A549 (cell line): ENCODE data around the gene STX16. TPM values are rescaled to one million over a fixed set of nuclear protein-coding genes. Genes with fewer than 3 reads are reported as not detected.

Source experiments
- ATAC-seq, 2 experiments: fragments of 200-7000 bp in 1 of 2; fragments of >200 bp in 1 of 2; cut with Nextera tagmentation in 1 of 2; cut with Tn5 transposase in 1 of 2; 3 replicates each; pipeline versions ENCODE4 v1.8.0 to v1.9.1; 2018 to 2020; ENCODE audit warnings: mild to moderate bottlenecking in 1 of 2, moderate library complexity in 1 of 2
- CTCF ChIA-PET: fragments of 300-600 bp; sonication (Branson Sonifier 250); formaldehyde crosslinking; extraction: SDS; loops from one replicate; lab custom pipeline; 2021; ENCODE audit warnings: antibody characterized with exemption, inconsistent platforms; lab: Yijun Ruan, JAX
- POLR2A ChIA-PET: fragments of 350-600 bp; formaldehyde crosslinking; extraction: SDS; loops from one replicate; lab custom pipeline; 2021; ENCODE audit warnings: antibody characterized with exemption, inconsistent platforms; lab: Yijun Ruan, JAX
- DNase-seq, 2 experiments: peaks; one replicate each; pipeline versions ENCODE4 v3.0.0 to v3.0.0-alpha.2; 2011 to 2016; ENCODE audit warnings: low read depth in 1 of 2, low spot score in 1 of 2
- FAIRE-seq: peaks from 2 replicates; lab custom pipeline; 2011; peaks lifted over from hg19 to GRCh38; lab: Jason Lieb, UNC
- H3K27ac ChIP-seq, 2 experiments: fragments of >200 bp; sonication (Bioruptor Twin); formaldehyde crosslinking; 3 replicates each; pipeline ENCODE4 v1.5.1; 2016 to 2017
- H3K4me1 ChIP-seq: fragments of >200 bp; sonication (Bioruptor Twin); formaldehyde crosslinking; 3 replicates; pipeline ENCODE4 v1.6.1; 2016
- H3K4me2 ChIP-seq: fragments of >200 bp; sonication (Bioruptor Twin); formaldehyde crosslinking; 3 replicates; pipeline ENCODE4 v1.6.1; 2016
- H3K4me3 ChIP-seq: fragments of >200 bp; sonication (Bioruptor Twin); formaldehyde crosslinking; 3 replicates; pipeline ENCODE4 v1.5.1; 2016
- H3K9me3 ChIP-seq: fragments of >200 bp; sonication (Bioruptor Twin); formaldehyde crosslinking; 3 replicates; pipeline ENCODE4 v1.6.1; 2016
- CBX8 ChIP-seq: fragments of 200-600 bp; sonication (generic); IDR thresholded peaks from 2 replicates; pipeline ENCODE4 v1.6.1; 2016
- CEBPB ChIP-seq, 2 experiments: fragments of >200 bp in 1 of 2; sonication (Bioruptor Twin) in 1 of 2; formaldehyde crosslinking in 1 of 2; IDR thresholded peaks; 2 replicates each; pipeline ENCODE4 v1.6.1; 2012 to 2016
- EP300 ChIP-seq, 2 experiments: fragments of >200 bp; sonication (Bioruptor Twin); formaldehyde crosslinking; IDR thresholded peaks; 2 replicates in 1 of 2; 3 replicates in 1 of 2; pipeline ENCODE4 v1.6.1; 2016 to 2017
- GATA3 ChIP-seq: IDR thresholded peaks from 2 replicates; pipeline ENCODE4 v1.6.1; 2012; ENCODE audit warnings: borderline replicate concordance
- HOXA7 ChIP-seq: fragments of 250-450 bp; sonication (Bioruptor Pico); IDR thresholded peaks from 2 replicates; pipeline ENCODE4 v1.5.0; 2020; ENCODE audit warnings: mild to moderate bottlenecking, moderate library complexity
- JUNB ChIP-seq: fragments of >200 bp; sonication (Bioruptor Twin); formaldehyde crosslinking; IDR thresholded peaks from 2 replicates; pipeline ENCODE4 v1.6.1; 2016
- MAZ ChIP-seq: fragments of 150-350 bp; IDR thresholded peaks from 2 replicates; pipeline ENCODE4 v1.6.1; 2014; ENCODE audit warnings: antibody characterized with exemption, low read depth, low read length, borderline replicate concordance
- MYC ChIP-seq: IDR thresholded peaks from 2 replicates; pipeline ENCODE4 v1.6.1; 2012; ENCODE audit warnings: mild to moderate bottlenecking, inconsistent platforms, low read length, improper control_type of control experiment, borderline replicate concordance
- NPAS2 ChIP-seq: fragments of 250-450 bp; sonication (Bioruptor Pico); IDR thresholded peaks from 2 replicates; pipeline ENCODE4 v1.8.0; 2022; ENCODE audit warnings: mild to moderate bottlenecking, moderate library complexity, borderline replicate concordance
- PHF8 ChIP-seq: fragments of 200-600 bp; sonication (generic); IDR thresholded peaks from 2 replicates; pipeline ENCODE4 v1.6.1; 2016; ENCODE audit warnings: low read depth, mild to moderate bottlenecking, antibody characterized with exemption, moderate library complexity, borderline replicate concordance
- RARB ChIP-seq: fragments of 250-450 bp; sonication (Bioruptor Pico); IDR thresholded peaks from 2 replicates; pipeline ENCODE4 v1.8.0; 2021; ENCODE audit warnings: mild to moderate bottlenecking, moderate library complexity
- SREBF2 ChIP-seq: fragments of 450-650 bp; IDR thresholded peaks from 2 replicates; pipeline ENCODE4 v1.6.1; 2014; ENCODE audit warnings: mild to moderate bottlenecking, moderate library complexity
- ZFP36 ChIP-seq: fragments of 450-650 bp; IDR thresholded peaks from 2 replicates; pipeline ENCODE4 v1.6.1; 2014; ENCODE audit warnings: borderline replicate concordance; ENCODE audit not compliant: partially characterized antibody
- WGBS: methylation state at CpG from one replicate; pipeline ENCODE4 v1.1.6; 2017; ENCODE audit errors: missing lambda C conversion rate; 5-methylcytosine and 5-hydroxymethylcytosine counted together
- polyA plus RNA-seq, 4 experiments: library from polyadenylated mRNA; depleted of rRNA in 3 of 4; stranded (reverse); fragments of >200 nt; fragmentation: RNase III in 1 of 4; extraction: RNeasy Plus Mini Kit Qiagen cat#74134 plus additional on column Dnase treatment in 1 of 4; gene quantifications; 2 replicates in 3 of 4; 3 replicates in 1 of 4; pipeline ENCODE4 v1.2.3, GENCODE V29; 2011 to 2017
- TF ChIP-seq, protein P1 (sequence below): fragments of 250-450 bp; sonication (Bioruptor Pico); IDR thresholded peaks from 2 replicates; pipeline ENCODE4 v1.5.0; 2020; ENCODE audit warnings: low read depth, mild to moderate bottlenecking, moderate library complexity
- TF ChIP-seq, protein P2 (sequence below): IDR thresholded peaks from 2 replicates; pipeline ENCODE4 v1.6.1; 2012
- TF ChIP-seq, protein P3 (sequence below): fragments of 200-600 bp; sonication (generic); IDR thresholded peaks from 2 replicates; pipeline ENCODE4 v1.6.1; 2016; ENCODE audit warnings: antibody characterized with exemption, mild to moderate bottlenecking, moderate library complexity

STX16 gene
- polyA plus RNA-seq, 2 of the 4 experiments (the other 2 are of a cell fraction), result 68.5 to 71.6 TPM

DNA sequence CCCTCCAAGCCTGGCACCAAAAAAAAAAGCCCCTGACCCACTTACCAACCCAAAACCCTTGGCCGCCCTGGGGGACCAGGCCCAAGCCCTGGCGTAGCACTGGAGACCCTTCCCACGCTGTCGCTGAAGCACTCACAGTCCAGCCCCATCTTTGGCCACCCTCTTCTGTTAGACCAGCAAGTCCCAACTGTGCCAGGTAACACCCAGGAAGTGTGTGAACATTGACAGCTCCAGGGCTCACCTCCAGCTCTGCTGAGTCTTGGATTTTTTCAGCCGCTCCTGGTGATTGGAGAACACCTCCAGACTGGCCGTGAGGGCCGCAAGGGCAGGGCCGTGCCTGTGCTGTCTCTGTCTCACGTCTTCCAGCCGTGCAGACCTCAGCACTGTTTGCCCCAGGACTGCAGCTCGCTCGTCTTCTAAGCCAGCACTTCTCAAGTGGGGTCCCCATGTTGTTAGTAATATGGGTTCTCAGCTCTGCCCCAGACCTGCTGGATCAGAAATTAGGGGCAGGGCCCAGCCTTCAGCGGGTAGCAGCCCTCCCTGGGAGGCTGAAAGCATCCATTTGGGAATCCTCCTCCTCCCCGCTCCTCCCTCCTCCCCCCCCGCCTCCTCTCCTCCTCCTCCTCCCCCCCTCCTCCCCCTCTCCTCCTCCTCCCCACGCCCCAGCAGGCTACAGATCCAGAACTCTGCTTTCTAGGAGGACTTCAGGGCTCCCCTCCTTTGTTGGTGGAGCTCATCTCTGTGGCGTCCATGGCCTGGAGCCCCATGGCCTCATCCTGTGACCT lies 59.6 kb downstream of the STX16 start:
- Histone ChIP-seq H3K9me3 (no peaks in the 10 kb centered on the region), H3K4me1 (no peaks in the 10 kb centered on the region), H3K27ac (no peak overlapping the region), H3K4me2 (no peak overlapping the region), H3K4me3 (no peak overlapping the region)
- ATAC-seq, result no peak
- WGBS, result 82% methylated on average over 13 of the region's 17 CpGs
- FAIRE-seq, result no peak
- POLR2A ChIA-PET, result no interaction called here
- TF ChIP-seq, protein P1, sequence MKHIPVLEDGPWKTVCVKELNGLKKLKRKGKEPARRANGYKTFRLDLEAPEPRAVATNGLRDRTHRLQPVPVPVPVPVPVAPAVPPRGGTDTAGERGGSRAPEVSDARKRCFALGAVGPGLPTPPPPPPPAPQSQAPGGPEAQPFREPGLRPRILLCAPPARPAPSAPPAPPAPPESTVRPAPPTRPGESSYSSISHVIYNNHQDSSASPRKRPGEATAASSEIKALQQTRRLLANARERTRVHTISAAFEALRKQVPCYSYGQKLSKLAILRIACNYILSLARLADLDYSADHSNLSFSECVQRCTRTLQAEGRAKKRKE (CRISPR knock-in tag), result no peak
- no peak for TF ChIP-seq MYC
- CTCF ChIA-PET, result interaction anchor here (0.7 kb wide), 1 partner anchor 14 kb away, joined by 3 read pairs; no protein-coding TSS in a partner anchor
- DNase-seq, result no peak

DNA sequence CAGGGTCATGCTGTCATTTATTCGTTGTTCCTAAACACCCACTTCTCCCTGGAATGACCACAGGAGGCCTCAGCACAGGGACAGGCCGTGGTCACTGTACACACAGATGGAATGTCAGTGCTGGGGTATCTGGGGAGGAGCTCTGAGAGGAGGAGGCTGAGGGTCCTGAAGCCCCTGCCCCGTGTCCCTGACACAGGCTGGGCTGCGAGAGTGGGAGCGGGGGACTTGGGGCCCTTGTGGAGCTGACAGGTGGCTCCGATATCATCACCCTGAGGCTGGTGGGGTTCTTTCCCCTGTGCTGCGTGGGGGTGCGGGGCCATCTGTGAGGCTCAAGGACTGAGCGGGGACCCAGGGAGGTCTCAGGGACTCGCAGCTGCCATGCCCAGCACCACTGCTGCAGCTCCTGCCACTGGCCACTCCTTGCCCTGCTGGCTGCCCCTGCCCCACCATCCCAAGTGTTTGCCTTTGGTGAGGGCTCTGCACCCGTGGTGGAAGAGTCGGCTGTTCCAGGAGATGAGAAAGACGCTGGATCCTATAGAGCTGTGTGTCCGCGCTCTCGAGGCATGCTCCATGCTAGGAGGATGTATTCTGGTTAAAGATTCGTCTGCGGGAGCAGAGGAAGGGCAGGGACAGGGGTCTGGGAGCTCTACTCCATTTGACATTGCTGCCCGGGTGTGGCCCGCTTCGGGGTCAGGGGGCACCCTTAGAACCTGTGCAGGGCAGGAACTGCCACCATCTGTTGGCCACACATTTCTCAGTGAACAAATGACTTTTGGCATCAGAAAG lies 60.4 kb downstream of the STX16 start:
- WGBS, result 88% methylated on average over 20 of the region's 21 CpGs
- no peak overlapping the region for H3K4me3 ChIP-seq
- no peak for FAIRE-seq
- no peak overlapping the region for H3K27ac ChIP-seq
- no peak for DNase-seq
- H3K4me1 ChIP-seq, result no peaks in the 10 kb centered on the region
- H3K9me3 ChIP-seq, result no peaks in the 10 kb centered on the region
- ChIA-PET CTCF (interaction anchor here (0.6 to 0.7 kb wide), 2 partner anchors 7 to 15 kb away, joined by 3 read pairs; no protein-coding TSS in a partner anchor), POLR2A (no interaction called here)
- no peak overlapping the region for H3K4me2 ChIP-seq
- no peak for TF ChIP-seq EP300 (IDR thresholded peaks at IDR 0.05)
- TF ChIP-seq JUNB, result no peak
- TF ChIP-seq CEBPB (IDR thresholded peaks at IDR 0.05), result no peak
- TF ChIP-seq HOXA7 (CRISPR knock-in tag), result no peak
- TF ChIP-seq CBX8, result no peak
- TF ChIP-seq GATA3, result no peak
- TF ChIP-seq, protein P2, sequence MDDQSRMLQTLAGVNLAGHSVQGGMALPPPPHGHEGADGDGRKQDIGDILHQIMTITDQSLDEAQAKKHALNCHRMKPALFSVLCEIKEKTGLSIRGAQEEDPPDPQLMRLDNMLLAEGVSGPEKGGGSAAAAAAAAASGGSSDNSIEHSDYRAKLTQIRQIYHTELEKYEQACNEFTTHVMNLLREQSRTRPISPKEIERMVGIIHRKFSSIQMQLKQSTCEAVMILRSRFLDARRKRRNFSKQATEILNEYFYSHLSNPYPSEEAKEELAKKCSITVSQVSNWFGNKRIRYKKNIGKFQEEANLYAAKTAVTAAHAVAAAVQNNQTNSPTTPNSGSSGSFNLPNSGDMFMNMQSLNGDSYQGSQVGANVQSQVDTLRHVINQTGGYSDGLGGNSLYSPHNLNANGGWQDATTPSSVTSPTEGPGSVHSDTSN, result no peak
- no peak for TF ChIP-seq MAZ
- TF ChIP-seq RARB, result no peak
- TF ChIP-seq PHF8, result no peak
- TF ChIP-seq SREBF2, result no peak
- no peak for TF ChIP-seq ZFP36
- TF ChIP-seq NPAS2, result no peak
- TF ChIP-seq, protein P3, sequence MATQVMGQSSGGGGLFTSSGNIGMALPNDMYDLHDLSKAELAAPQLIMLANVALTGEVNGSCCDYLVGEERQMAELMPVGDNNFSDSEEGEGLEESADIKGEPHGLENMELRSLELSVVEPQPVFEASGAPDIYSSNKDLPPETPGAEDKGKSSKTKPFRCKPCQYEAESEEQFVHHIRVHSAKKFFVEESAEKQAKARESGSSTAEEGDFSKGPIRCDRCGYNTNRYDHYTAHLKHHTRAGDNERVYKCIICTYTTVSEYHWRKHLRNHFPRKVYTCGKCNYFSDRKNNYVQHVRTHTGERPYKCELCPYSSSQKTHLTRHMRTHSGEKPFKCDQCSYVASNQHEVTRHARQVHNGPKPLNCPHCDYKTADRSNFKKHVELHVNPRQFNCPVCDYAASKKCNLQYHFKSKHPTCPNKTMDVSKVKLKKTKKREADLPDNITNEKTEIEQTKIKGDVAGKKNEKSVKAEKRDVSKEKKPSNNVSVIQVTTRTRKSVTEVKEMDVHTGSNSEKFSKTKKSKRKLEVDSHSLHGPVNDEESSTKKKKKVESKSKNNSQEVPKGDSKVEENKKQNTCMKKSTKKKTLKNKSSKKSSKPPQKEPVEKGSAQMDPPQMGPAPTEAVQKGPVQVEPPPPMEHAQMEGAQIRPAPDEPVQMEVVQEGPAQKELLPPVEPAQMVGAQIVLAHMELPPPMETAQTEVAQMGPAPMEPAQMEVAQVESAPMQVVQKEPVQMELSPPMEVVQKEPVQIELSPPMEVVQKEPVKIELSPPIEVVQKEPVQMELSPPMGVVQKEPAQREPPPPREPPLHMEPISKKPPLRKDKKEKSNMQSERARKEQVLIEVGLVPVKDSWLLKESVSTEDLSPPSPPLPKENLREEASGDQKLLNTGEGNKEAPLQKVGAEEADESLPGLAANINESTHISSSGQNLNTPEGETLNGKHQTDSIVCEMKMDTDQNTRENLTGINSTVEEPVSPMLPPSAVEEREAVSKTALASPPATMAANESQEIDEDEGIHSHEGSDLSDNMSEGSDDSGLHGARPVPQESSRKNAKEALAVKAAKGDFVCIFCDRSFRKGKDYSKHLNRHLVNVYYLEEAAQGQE, result no peak
- ATAC-seq, result no peak
